Heart right ventricle (tissue), 16 donors: ENCODE measurements around the gene GNAT3. TPM values are rescaled to one million over a fixed set of nuclear protein-coding genes. Genes with fewer than 3 reads are reported as not detected.

ENCODE experiments used
- ATAC-seq, 8 donors: fragments of 200-7000 bp; cut with Tn5 transposase; one replicate each; pipeline ENCODE4 v1.9.1; 2020; ENCODE audit warnings: mild to moderate bottlenecking in 8 of 8, moderate library complexity in 8 of 8, moderate number of reproducible peaks in 1 of 8
- DNase-seq, 2 donors: peaks; one replicate each; pipeline ENCODE4 v3.0.0-alpha.2; 2020
- H3K27ac ChIP-seq, 10 donors: fragments of 200-600 bp; sonication (generic) in 2 of 10; one replicate each; pipeline versions ENCODE4 v1.5.0 to v1.8.0; 2020 to 2022; ENCODE audit warnings: mild to moderate bottlenecking in 3 of 10
- H3K27me3 ChIP-seq, 7 donors: fragments of 200-600 bp; one replicate each; pipeline ENCODE4 v1.8.0; 2021 to 2022; ENCODE audit warnings: mild to moderate bottlenecking in 2 of 7
- H3K36me3 ChIP-seq, 9 donors: fragments of 200-600 bp; sonication (generic) in 1 of 9; one replicate each; pipeline versions ENCODE4 v1.5.0 to v1.8.0; 2020 to 2022; ENCODE audit warnings: mild to moderate bottlenecking in 2 of 9
- H3K4me1 ChIP-seq, 9 donors: fragments of 200-600 bp; sonication (generic) in 1 of 9; one replicate each; pipeline versions ENCODE4 v1.5.0 to v1.8.0; 2020 to 2022; ENCODE audit warnings: mild to moderate bottlenecking in 4 of 9
- H3K4me3 ChIP-seq, 10 donors: fragments of 200-600 bp; sonication (generic) in 2 of 10; one replicate each; pipeline versions ENCODE4 v1.5.0 to v1.8.0; 2020 to 2022; ENCODE audit warnings: mild to moderate bottlenecking in 7 of 10, moderate library complexity in 2 of 10
- H3K9me3 ChIP-seq, 11 donors: fragments of 200-600 bp in 10 of 11; sonication (generic) in 2 of 11; one replicate each; pipeline versions ENCODE4 v1.5.0 to v1.8.0; 2013 to 2022; ENCODE audit warnings: mild to moderate bottlenecking in 2 of 11, control low read depth in 1 of 11, moderate library complexity in 1 of 11
- WGBS, 2 donors: extraction: QIAGEN DNeasy Blood & Tissue Kit; methylation state at CpG; one replicate each; pipeline ENCODE4 v1.1.7; 2013; ENCODE audit warnings: inconsistent platforms in 1 of 2; 5-methylcytosine and 5-hydroxymethylcytosine counted together
- intact Hi-C, 10 donors: fragments of 100-400 bp; cut with DNase I; formaldehyde crosslinking; loops; one replicate each; pipeline versions ENCODE4 v1.11.1 to v1.14.2; 2022
- polyA plus RNA-seq, 2 donors: library from polyadenylated mRNA; stranded (reverse); fragments of 200-250 nt; gene quantifications; one replicate each; pipeline ENCODE4 v1.2.3, GENCODE V29; 2013
- total RNA-seq, 10 donors: library from RNA; stranded (reverse); fragmentation: NEBNext Ultra II Directional in 3 of 10; extraction: Animal tissue kit (Norgen Biotek cat#: 25700) in 3 of 10; gene quantifications; one replicate each; pipeline versions ENCODE4 v1.2.1 to v1.2.4, GENCODE V29; 2021 to 2023
- TF ChIP-seq, protein P1 (sequence below), 9 donors: fragments of 200-600 bp; sonication (generic) in 2 of 9; IDR thresholded peaks; one replicate each; pipeline versions ENCODE4 v1.5.0 to v1.8.0; 2021 to 2022; ENCODE audit warnings: antibody characterized with exemption in 9 of 9, mild to moderate bottlenecking in 5 of 9, moderate library complexity in 1 of 9
- donor health status: Arrhythmogenic right ventricular cardiomyopathy.
- donor health status: ischemic (EF 13 %, LVEDD 7.1; RV severe dilation, severe dysfunction).
- donor health status: healthy with polysubstance abuse.
- donor health status: DM: no; HTN: yes; CAD: no.
- donor health status: DM: no; HTN: no; CAD: no.
- donor health status: ischemic (EF 25% LVEDD 6.9; RV normal size, moderate dysfunction).
- donor health status: ischemic (EF 25% LVEDD 5.7; RV mildly dilated, moderate dysfunction).
- donor health status: healthy.
- donor health status: DM: yes; HTN: yes; CAD: no.
- donor health status: Ischemic cardiomyopathy.
- donor health status: ischemic (EF 35%, LVEDD 5.7; RV mildly dilated, moderate dysfunction).
- donor health status: nonischemic (EF 11% LVEDD 7.7; RV severe dilation, severe dysfunction).
- donor health status: DM: yes; HTN: yes; CAD: no.
- donor health status: PGD.
- donor health status: ischemic (EF 29% LVEDD 5.4; RV normal size, mild dysfunction).
- donor health status: nonischemic (EF 23%, LVEDD 6.1; RV moderate dilation, normal function).

Gene GNAT3
- total and polyA plus RNA-seq, 12 donors: not detected

DNA sequence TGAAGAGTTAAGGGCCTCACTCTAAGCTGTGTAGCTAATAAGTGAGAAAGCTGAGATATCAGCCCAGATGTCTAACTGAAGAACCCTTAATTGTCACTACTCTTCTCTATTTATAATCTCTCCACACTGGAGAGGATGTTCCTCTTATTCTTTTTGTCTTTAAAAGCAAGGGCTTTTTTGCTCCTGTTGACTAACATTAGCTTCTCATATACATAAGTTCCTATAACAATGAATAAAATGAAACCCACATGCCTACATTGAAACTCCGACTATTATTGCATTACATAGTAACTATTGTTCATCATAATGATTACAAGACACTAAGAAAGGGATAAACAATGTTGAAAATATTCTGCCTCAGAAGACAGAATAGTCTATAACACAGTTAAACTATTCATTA lies 67.1 kb downstream of the GNAT3 start:
- intact Hi-C loops: no loop called here
- no peak overlapping the region for H3K27ac ChIP-seq
- H3K27me3 ChIP-seq: no peaks in the 10 kb centered on the region
- 86 to 88% methylated on average over 1 of the region's 1 CpG for WGBS, 2 donors
- no peaks in the 10 kb centered on the region for H3K36me3 ChIP-seq
- H3K4me1 ChIP-seq: peaks cover 0 to 47% (median 0%) of the 10 kb centered on the region in 9 donors
- H3K9me3 ChIP-seq: no peaks in the 10 kb centered on the region
- no peak overlapping the region for H3K4me3 ChIP-seq
- TF ChIP-seq, protein P1, sequence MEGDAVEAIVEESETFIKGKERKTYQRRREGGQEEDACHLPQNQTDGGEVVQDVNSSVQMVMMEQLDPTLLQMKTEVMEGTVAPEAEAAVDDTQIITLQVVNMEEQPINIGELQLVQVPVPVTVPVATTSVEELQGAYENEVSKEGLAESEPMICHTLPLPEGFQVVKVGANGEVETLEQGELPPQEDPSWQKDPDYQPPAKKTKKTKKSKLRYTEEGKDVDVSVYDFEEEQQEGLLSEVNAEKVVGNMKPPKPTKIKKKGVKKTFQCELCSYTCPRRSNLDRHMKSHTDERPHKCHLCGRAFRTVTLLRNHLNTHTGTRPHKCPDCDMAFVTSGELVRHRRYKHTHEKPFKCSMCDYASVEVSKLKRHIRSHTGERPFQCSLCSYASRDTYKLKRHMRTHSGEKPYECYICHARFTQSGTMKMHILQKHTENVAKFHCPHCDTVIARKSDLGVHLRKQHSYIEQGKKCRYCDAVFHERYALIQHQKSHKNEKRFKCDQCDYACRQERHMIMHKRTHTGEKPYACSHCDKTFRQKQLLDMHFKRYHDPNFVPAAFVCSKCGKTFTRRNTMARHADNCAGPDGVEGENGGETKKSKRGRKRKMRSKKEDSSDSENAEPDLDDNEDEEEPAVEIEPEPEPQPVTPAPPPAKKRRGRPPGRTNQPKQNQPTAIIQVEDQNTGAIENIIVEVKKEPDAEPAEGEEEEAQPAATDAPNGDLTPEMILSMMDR (IDR thresholded peaks at IDR 0.05): no peak
- ATAC-seq: no peak
- no peak for DNase-seq

DNA sequence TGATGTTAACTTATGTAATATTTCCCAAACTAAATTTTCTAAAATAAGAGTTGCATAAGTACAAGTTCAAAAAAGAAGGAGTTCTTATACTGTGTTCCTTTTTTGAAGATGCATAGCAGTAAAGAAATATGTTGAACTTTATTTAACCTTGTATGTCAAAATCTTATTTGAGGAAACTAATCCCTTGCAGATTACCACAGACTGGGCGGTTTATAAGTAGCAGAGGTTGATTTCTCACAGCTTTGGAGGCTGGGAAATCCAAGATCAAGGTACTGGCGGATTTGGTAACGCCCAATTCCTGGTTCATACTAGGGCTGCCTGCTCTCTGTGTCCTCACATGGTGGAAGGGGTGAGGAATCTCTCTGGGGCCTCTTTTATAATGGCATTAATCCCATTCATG lies 68.5 kb downstream of the GNAT3 start:
- intact Hi-C loops: no loop called here
- WGBS, 2 donors: 86 to 89% methylated on average over 3 of the region's 3 CpGs
- ATAC-seq: peak in 1 of 8 donors; percentile 60

DNA sequence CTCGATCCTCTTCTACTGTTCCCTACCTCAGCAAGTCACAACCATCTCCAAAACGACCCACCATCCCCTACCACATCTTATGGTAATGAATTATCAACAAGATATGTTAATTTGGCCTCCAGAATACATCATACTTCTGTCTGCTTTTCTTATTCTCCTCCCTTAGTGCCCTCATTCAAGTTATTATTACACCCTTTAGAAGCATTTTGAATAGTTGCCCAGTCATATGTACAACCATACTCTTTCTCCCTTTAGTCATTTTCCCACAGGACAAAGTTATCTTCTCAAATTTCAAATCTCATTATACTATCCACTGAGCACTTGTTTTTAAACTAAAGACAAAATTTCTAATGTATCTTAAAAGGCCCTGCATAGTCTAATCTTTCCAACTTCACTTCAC lies 71.0 kb downstream of the GNAT3 start:
- H3K36me3 ChIP-seq: no peaks in the 10 kb centered on the region
- WGBS, 2 donors: 46 to 52% methylated on average over 2 of the region's 2 CpGs
- intact Hi-C loops: no loop called here
- peak overlapping the region in 3 of 10 donors; percentile 36 to 64 (median 46) for H3K27ac ChIP-seq
- ATAC-seq (no peak), DNase-seq (no peak)
- no peak overlapping the region for H3K4me3 ChIP-seq
- peaks cover 0 to 7% (median 0%) of the 10 kb centered on the region in 11 donors for H3K9me3 ChIP-seq
- peaks cover 0 to 51% (median 0%) of the 10 kb centered on the region in 9 donors for H3K4me1 ChIP-seq
- no peaks in the 10 kb centered on the region for H3K27me3 ChIP-seq
- TF ChIP-seq, protein P1 (IDR thresholded peaks at IDR 0.05): no peak

More for the DNA sequence above, 68.5 kb downstream of the GNAT3 start:
- H3K4me1 ChIP-seq: peaks cover 0 to 51% (median 0%) of the 10 kb centered on the region in 9 donors
- H3K4me3 ChIP-seq: no peak overlapping the region
- no peak overlapping the region for H3K27ac ChIP-seq
- H3K36me3 ChIP-seq: no peaks in the 10 kb centered on the region
- no peak for DNase-seq
- H3K9me3 ChIP-seq: no peaks in the 10 kb centered on the region
- no peaks in the 10 kb centered on the region for H3K27me3 ChIP-seq
- TF ChIP-seq, protein P1 (IDR thresholded peaks at IDR 0.05): no peak

DNA sequence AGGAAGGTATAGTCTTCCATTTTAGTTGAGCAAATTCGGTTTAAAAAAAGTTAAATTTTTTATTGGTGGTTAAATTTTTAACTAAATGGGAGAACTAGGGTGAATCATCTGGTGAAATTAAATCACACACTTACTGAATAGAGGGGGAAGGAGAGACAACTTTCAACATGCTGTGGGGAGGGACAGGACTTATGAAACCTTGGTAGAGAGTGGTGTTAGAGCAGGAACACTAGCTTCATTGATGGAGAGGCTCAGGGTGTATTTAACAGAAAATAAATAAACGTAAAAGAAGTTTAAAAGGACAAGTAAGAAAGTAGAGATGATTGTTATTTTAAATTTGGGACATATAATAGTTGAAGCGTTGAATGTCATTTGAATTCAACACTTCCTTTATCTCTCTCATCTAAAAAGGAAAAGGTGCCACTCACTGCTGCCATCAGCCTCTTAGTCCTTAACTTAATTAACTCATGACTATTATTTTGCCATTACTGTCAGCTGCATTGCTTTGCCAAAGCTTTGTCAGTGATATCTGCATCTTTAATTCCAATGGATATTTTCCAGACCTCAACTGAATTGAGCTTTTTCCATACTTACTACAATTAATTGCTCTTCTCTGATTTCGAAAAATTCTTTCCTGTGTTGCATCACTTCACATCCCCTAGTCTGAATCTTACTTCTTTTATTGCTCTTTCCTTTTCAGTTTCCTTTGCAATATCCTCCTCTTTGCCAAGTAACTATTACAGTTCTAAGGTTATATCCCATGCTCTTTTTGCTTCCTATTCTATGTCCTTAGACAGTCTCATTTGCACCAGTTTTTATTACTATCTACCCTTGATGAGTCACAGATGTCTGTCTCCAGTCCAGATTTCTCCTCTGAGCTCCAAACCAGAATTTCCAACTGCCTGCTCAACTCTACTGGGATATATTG lies 71.7 kb downstream of the GNAT3 start:
- Histone ChIP-seq H3K4me1 (peaks cover 0 to 47% (median 0%) of the 10 kb centered on the region in 9 donors), H3K4me3 (no peak overlapping the region), H3K27me3 (no peaks in the 10 kb centered on the region), H3K27ac (peak overlapping the region in 3 of 10 donors; percentile 22 to 64 (median 46)), H3K36me3 (no peaks in the 10 kb centered on the region), H3K9me3 (peaks cover 0 to 7% (median 0%) of the 10 kb centered on the region in 11 donors)
- WGBS, 2 donors: 67 to 71% methylated on average over 4 of the region's 4 CpGs
- TF ChIP-seq, protein P1 (IDR thresholded peaks at IDR 0.05): no peak
- ATAC-seq (peak in 7 of 8 donors; percentile 56 to 79 (median 71)), DNase-seq (no peak)
- intact Hi-C loops: loop anchor here in 2 of 10 donors (5.0 to 10.0 kb wide), 2 partner anchors 217 to 225 kb away; no protein-coding TSS in a partner anchor
